ENCODE data around the gene TRAFD1.

The TRAFD1 gene

GRCh38 chr12:112198120-112198733 is 72.9 kb downstream of the TRAFD1 start:
- no peak overlapping the region for H3K4me3 ChIP-seq (ENCODE audit: low read depth, low read length)

GRCh38 chr12:112199136-112199535 is 73.8 kb downstream of the TRAFD1 start:
- no peak overlapping the region for H3K4me3 ChIP-seq (ENCODE audit: low read depth, low read length)

All from iPS-11a (cell line).